Left forelimb (tissue), 1 donor: ENCODE data around the gene PRKN.
A peak's percentile ranks its signal among the peaks of the same experiment; 100 is the strongest.

Experiments used
- DNase-seq: peaks from one replicate; pipeline ENCODE4 v3.0.0-alpha.2; 2018; ENCODE audit warnings: low spot score

PRKN gene

DNA sequence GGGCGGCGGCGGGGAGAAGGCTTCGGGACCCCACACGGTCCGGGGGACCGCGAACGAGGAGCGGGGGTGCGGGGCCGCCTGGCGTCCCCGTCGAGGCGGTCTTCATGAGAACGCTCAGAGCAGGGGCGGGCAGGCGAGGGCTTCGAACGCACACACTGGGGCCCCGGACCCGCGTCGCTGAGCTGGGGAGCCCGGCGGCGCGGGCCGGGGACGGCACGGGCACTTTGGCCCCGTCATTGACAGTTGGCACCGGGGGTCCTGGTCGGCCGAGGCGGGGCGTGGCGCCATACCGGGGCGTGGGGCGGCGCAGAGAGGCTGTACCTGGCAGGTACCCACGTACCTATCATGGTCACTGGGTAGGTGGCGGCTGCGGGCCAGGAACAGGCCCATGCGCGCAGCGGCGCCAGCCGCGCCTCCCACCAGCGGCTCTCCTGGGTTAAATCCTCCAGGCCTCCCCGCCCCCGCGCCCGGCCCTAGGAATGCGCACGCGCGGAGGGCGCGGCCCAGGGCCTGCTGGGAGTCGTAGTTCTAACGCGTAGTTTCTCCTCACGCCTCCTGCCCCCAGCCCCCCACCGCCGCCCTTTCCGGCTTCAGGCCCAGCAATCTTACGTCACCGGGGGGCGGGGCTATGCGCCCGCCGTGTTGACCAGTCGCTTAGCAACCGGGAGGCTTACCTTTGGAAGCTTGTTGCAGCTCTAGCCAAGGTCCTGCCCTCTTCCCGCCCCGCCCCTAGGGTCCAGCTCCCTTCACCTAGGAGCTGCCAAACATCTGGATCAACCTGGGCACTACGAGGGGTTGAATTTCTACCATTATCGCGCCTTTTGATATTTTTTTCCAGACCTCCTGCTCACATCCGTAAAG is at the start of gene PRKN, which contains the start of gene PACRG:
Gene PRKN (minus strand): TSS at position 445 of the 861 bp plus-strand sequence.
Gene PACRG (plus strand): TSS at position 653 of the 861 bp plus-strand sequence.
- peak; percentile 99 for DNase-seq

GRCh38 chr6:162777091-162777490 is 49.5 kb upstream of the PRKN start:
- no peak for DNase-seq

DNA sequence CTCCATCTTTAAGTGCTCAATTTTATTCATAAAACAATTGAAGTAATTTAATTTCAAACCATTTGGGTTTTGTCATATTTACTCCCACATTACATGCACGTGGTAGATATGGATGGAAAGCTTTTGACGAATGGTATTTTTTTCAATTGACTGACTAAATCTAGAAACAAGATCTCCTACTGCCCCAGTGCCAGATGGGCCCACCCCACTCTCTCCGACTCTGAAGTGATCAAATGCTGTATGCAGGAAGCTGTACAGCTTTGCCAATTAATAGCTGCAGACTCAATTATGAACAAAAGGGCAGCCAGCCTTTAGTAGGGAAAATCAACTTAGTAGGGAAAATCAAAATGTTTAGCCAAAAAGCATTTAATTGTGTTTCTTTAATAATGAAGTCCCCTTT is 46.4 kb upstream of the PRKN start:
- DNase-seq: no peak

DNA sequence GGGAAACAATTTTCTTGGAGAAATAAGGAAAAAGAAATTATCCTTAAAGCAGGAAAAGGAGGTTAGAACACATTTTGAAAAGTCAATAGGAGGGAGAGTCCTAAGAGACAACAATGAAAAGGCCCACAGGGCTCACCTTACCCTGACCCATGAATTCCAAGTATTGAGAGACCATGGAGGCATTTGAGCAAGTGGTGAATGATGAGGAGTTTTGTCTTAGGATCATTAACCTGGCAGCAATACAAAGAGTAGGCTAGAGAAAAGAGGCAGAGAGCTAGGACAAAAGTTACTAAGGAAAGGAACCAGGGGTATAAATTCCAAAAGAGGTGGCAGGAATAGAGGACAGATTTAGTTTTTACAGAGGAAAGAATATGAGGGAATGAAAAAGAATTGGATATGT is 44.9 kb upstream of the PRKN start:
- no peak for DNase-seq

- DNase-seq: no peak
These were observed 43.4 kb upstream of the PRKN start for GRCh38 chr6:162770955-162771354.

GRCh38 chr6:162770136-162770535 is 42.6 kb upstream of the PRKN start:
- no peak for DNase-seq

GRCh38 chr6:162753775-162754174 is 26.2 kb upstream of the PRKN start:
- no peak for DNase-seq

DNA sequence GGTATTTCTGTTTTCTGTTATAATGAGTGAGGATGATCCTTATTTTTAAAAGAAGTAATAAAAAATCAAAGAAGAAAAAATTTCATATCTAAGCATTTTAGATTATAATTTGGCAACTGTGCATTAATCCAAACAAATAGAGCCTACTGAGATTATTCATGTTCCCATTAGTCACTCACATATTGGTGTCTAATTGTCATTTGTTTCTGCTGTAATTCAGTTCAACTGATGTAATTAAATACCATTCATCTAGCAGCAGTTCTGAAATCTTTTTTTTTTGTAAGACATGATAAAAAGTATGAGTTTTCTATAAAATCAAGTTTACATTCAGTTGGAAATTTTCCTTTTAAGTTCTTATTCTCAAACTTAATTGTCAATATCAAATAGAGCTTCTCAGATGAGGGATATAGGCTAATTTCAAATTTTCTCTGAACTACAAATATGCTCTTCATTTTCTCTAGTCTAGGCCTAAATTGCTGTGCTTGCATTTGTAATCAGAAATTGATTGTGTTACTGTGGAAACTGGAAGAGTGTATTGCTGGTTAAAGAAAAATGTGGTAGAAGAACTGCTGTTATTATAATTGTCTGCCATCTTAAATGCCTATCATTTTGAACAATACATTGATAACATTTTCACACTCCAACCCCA is 23.8 kb upstream of the PRKN start:
- DNase-seq: no peak

DNA sequence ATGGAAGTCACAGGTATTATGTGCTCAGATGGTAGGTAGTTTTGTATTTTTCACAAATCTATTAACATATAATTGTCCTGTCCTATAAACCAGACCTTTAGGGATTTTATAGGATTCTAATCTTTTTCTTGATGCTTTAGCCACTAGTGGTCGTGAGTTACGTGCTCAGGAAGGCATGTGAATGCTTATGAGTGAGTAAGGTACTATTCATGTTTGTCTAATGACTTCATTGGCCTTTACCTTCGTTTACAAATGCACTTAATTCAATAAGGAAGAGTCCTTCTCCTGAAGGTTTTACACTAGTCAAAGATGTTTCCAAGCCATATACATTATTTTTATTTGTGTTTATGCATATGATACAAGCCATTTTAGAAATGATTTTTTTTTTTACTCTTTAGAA is 23.2 kb upstream of the PRKN start:
- DNase-seq: no peak

DNA sequence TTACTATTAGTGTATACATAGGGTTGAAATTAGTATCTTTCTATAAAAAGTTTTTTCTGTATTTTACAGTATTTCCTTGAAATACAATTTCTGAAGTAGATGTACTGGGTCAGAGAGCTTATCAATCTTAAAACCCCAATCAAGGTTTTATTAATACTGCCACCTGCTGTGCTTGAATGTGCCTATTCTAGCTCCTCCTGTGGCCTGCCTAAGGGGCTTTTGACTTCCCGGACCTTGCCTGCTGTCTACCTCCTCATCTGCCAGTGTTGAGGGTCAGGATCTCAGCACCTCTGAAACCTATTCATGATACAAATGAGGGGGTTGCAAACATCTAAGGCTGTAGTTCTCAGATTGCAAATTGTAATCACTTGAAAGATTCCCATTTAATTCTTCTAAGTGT is 9.4 kb upstream of the PRKN start:
- no peak for DNase-seq

DNA sequence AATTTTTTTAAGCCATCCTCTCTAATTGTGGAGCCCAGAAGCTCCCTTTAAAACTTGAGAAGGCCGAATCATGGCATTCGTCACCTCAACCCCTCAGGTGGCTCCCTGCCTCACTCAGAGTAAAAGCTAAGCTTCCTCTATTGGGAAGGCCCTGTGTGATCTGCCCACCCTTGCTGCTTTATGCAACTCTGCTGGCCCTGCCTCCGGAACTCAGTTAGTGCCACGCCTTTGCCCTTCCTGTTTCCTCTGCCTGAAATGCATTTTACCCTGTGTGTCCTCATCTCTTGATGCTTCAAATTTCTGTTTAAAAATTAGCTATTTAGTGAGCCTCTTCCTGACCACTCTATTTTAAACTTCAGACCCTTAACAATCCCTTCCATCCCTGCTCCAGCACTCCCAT is 5.9 kb upstream of the PRKN start:
- no peak for DNase-seq

GRCh38 chr6:162730502-162730901 is 2.9 kb upstream of the PRKN start:
- DNase-seq: no peak

DNA sequence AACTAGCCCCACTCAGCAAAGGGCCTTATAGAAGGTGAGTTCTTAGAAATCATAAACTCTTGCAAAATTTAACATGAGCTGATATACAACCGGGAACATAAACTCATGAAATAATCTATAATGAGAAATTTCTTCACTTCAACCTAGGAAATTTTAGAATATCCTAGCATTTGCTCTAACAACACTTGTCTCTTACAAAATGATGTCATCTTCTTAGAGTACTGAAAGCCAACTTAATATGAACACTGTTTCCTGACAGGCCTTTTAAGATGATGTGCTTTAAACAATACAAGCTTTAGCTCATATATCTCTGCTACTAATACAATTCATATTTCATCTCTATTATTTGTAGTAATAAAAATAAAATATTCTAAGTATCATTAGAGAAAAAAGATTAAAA is 1.1 kb upstream of the PRKN start:
- no peak for DNase-seq

GRCh38 chr6:162728197-162728596 is 631 bp upstream of the PRKN start:
- no peak for DNase-seq

DNA sequence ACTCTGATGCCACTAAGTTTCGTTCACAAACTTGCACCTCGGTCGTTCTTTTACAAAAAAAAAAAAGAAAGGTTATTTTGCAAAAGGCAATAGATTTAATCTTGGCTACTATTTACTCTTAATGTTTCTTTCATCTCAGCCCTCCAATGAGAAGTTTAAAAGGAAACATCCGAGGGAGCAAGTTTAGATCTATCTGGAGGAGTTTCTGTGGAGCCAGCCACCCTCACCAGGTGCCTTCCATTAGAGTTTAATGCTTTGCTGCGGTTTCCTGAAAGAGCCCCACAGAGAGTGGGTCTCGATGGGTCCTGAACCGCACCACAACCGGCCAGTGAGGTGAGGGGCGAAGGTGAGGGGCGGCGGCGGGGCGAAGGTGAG is 632 bp downstream of the PRKN start:
- DNase-seq: no peak

- no peak for DNase-seq
These were observed 4.9 kb downstream of the PRKN start for GRCh38 chr6:162722633-162723032.

- no peak for DNase-seq
These were observed 5.3 kb downstream of the PRKN start for GRCh38 chr6:162722226-162722625.

- no peak for DNase-seq
These were observed 6.2 kb downstream of the PRKN start for GRCh38 chr6:162721404-162721687.

GRCh38 chr6:162719528-162719927 is 8.0 kb downstream of the PRKN start:
- DNase-seq: no peak

DNA sequence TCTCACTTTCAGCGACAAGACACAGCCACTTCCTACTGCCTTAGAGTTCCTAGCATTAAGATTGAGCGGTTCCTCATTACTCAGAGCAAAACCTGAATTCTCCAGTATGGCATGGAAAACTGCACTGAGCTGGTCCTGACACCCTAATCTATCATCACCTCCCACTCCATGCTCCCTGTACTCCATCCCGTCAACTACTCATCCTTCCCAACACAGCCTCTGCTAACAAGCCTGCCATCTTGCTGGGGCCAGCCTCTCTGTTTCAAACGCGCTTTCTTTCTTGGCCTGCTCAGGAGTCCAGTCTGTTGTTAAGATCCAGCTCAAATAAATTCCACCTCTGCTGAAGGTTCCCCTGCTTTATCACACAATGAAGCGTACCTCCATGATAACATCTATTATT is 12.0 kb downstream of the PRKN start:
- DNase-seq: no peak

- no peak for DNase-seq
These were observed 13.4 kb downstream of the PRKN start for GRCh38 chr6:162713974-162714780.

- DNase-seq: no peak
These were observed 14.9 kb downstream of the PRKN start for GRCh38 chr6:162712694-162713093.

DNA sequence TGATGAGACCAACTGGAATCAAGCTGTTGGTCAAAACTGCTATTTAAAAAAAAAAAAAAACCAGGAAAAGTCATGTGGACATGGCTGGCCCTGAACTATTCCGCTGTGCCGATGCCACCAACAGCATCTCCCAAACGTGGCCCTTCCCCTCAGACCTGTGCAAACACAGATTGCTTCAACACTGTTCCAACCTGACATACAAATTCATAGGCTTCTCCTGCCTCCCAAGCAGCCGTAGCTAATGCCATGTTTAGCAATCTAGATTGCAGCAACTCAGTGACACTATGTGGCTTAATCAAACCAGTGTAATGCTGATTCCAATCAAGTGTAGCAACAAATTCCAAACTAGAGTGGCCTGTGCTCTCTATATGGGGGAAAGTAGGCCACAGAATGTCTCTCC is 16.2 kb downstream of the PRKN start:
- no peak for DNase-seq
